ENCODE data around the gene TSACC. TPM values are rescaled to one million over a fixed set of nuclear protein-coding genes. Genes with fewer than 3 reads are reported as not detected.
"Not testable (repeated sequence)": the region's sequence is repeated elsewhere in the genome, so short reads cannot be mapped to it uniquely, and the experiment has no call there.

TSACC gene
- total RNA-seq, 1 donor: not detected

- DNase-seq (ENCODE audit: low read depth in 2 of 3, low spot score in 2 of 3): no peak
These were observed 6.1 kb downstream of the TSACC start for GRCh38 chr1:156344409-156344808.

GRCh38 chr1:156346035-156346434, 7.7 kb downstream of the TSACC start:
- not testable (repeated sequence) for DNase-seq (ENCODE audit: low read depth in 2 of 3, low spot score in 2 of 3)

GRCh38 chr1:156346636-156347035, 8.3 kb downstream of the TSACC start:
- DNase-seq (ENCODE audit: low read depth in 2 of 3, low spot score in 2 of 3): no peak

- DNase-seq (ENCODE audit: low read depth in 2 of 3, low spot score in 2 of 3): no peak
These were observed 9.0 kb downstream of the TSACC start for GRCh38 chr1:156347331-156347730.

GRCh38 chr1:156352481-156352880, 14.2 kb downstream of the TSACC start:
- DNase-seq (ENCODE audit: low read depth in 2 of 3, low spot score in 2 of 3): not testable (repeated sequence)

GRCh38 chr1:156356262-156356874, 18.0 kb downstream of the TSACC start:
- no peak for DNase-seq (ENCODE audit: low read depth in 2 of 3, low spot score in 2 of 3)

- DNase-seq (ENCODE audit: low read depth in 2 of 3, low spot score in 2 of 3): peak; percentile 28 to 64 (median 63)
These were observed 18.7 kb downstream of the TSACC start for GRCh38 chr1:156356875-156357534.

- DNase-seq (ENCODE audit: low read depth in 2 of 3, low spot score in 2 of 3): no peak
These were observed 19.7 kb downstream of the TSACC start for GRCh38 chr1:156357977-156358376.

GRCh38 chr1:156358641-156359040, 20.3 kb downstream of the TSACC start:
- no peak for DNase-seq (ENCODE audit: low read depth in 2 of 3, low spot score in 2 of 3)

GRCh38 chr1:156359249-156359648, 20.9 kb downstream of the TSACC start:
- no peak for DNase-seq (ENCODE audit: low read depth in 2 of 3, low spot score in 2 of 3)

- no peak for DNase-seq (ENCODE audit: low read depth in 2 of 3, low spot score in 2 of 3)
These were observed 21.6 kb downstream of the TSACC start for GRCh38 chr1:156359973-156360372.

- DNase-seq (ENCODE audit: low read depth in 2 of 3, low spot score in 2 of 3): no peak
These were observed 22.2 kb downstream of the TSACC start for GRCh38 chr1:156360534-156360933.

- DNase-seq (ENCODE audit: low read depth in 2 of 3, low spot score in 2 of 3): no peak
These were observed 27.4 kb downstream of the TSACC start for GRCh38 chr1:156365754-156366153.

- DNase-seq (ENCODE audit: low read depth in 2 of 3, low spot score in 2 of 3): no peak
These were observed 28.2 kb downstream of the TSACC start for GRCh38 chr1:156366378-156367166.

- no peak for DNase-seq (ENCODE audit: low read depth in 2 of 3, low spot score in 2 of 3)
These were observed 29.2 kb downstream of the TSACC start for GRCh38 chr1:156367383-156368156.

GRCh38 chr1:156368157-156368658, 29.9 kb downstream of the TSACC start:
- DNase-seq (ENCODE audit: low read depth in 2 of 3, low spot score in 2 of 3): no peak

GRCh38 chr1:156368889-156369684, 30.8 kb downstream of the TSACC start, which contains the start of gene RHBG:
Gene RHBG, plus strand, starts transcription at chr1:156369211. Its CDS starts 39 bp downstream, at chr1:156369250.
- peak in 1 of 3 donors; percentile 37 for DNase-seq (ENCODE audit: low read depth in 2 of 3, low spot score in 2 of 3)

GRCh38 chr1:156369685-156370286, 31.5 kb downstream of the TSACC start:
- not testable (repeated sequence) for DNase-seq (ENCODE audit: low read depth in 2 of 3, low spot score in 2 of 3)

GRCh38 chr1:156371553-156372264, 33.4 kb downstream of the TSACC start:
- peak in 1 of 3 donors; percentile 48 for DNase-seq (ENCODE audit: low read depth in 2 of 3, low spot score in 2 of 3)

Data from hematopoietic multipotent progenitor cell (in vitro differentiated cells).